Muscle layer of duodenum (tissue), 2 donors: ENCODE data around the gene SULT2B1.

Source experiments
- H3K27ac ChIP-seq: one replicate; pipeline ENCODE4 v1.7.0; 2013; ENCODE audit warnings: mild to moderate bottlenecking, low read length
- H3K27me3 ChIP-seq: one replicate; pipeline ENCODE4 v1.7.0; 2013; ENCODE audit warnings: low read depth, mild to moderate bottlenecking, control low read depth, low read length
- H3K36me3 ChIP-seq, 2 donors: one replicate each; pipeline ENCODE4 v1.7.0; 2013; ENCODE audit warnings: low read length in 2 of 2, control low read depth in 1 of 2, mild to moderate bottlenecking in 1 of 2; ENCODE audit not compliant: insufficient read depth in 2 of 2, control insufficient read depth in 1 of 2
- H3K4me1 ChIP-seq, 2 donors: one replicate each; pipeline ENCODE4 v1.7.0; 2013; ENCODE audit warnings: low read length in 2 of 2, mild to moderate bottlenecking in 2 of 2, control low read depth in 1 of 2, moderate library complexity in 1 of 2; ENCODE audit not compliant: insufficient read depth in 2 of 2, control insufficient read depth in 1 of 2
- H3K4me3 ChIP-seq, 2 donors: one replicate each; pipeline ENCODE4 v1.7.0; 2013; ENCODE audit warnings: low read length in 2 of 2, low read depth in 1 of 2, mild to moderate bottlenecking in 1 of 2
- H3K9me3 ChIP-seq, 2 donors: one replicate each; pipeline ENCODE4 v1.7.0; 2013; ENCODE audit warnings: low read length in 2 of 2, control low read depth in 1 of 2, mild to moderate bottlenecking in 1 of 2; ENCODE audit not compliant: control insufficient read depth in 1 of 2
- donor health status: healthy.

SULT2B1 gene

DNA sequence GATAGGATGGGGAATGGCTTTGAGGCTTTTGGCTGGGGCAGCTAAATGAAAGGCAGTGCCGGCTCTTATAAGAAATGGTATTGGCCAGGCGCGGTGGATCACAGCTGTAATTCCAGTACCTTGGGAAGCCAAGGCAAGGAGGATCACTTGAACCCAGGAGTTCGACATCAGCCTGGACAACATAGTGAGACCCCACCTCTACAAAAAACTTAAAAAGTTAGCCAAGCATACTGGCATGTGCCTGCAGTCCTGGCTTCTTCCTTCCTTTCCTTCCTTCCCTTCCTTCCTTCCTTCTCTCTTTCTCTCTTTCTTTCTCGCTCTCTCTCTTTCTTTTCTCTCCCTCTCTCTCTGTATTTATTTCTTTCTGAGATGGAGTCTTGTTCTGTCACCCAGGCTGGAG, 90.9 kb downstream of the SULT2B1 start:
- H3K4me1 ChIP-seq: peaks cover 6 to 35% of the 10 kb centered on the region in 2 donors
- H3K4me3 ChIP-seq: no peak overlapping the region

DNA sequence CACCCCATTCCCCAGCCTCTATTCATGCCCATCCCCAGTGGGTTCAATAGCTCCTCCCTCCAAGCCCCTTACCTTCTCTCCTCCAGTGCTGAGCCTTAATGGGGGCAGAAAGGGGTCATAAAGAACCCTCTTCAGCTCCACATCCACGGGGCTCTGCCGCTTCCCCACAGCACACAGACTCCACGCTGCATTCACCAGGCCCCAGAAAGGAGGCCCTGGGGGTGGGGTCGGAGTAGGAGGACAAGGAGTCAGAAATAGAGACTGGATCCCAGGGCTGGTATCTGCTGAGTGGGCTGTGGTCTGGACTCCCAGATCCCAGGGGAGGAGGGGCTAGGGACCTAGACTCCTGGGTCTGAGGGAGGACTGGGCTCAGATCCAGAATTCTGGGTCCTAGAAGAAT, 92.4 kb downstream of the SULT2B1 start:
- Histone ChIP-seq H3K27ac (no peak overlapping the region), H3K36me3 (no peaks in the 10 kb centered on the region), H3K9me3 (no peaks in the 10 kb centered on the region), H3K27me3 (no peaks in the 10 kb centered on the region), H3K4me1 (peaks cover 0 to 27% of the 10 kb centered on the region in 2 donors), H3K4me3 (peak overlapping the region in 1 of 2 donors; percentile 81)

More for the DNA sequence above, 90.9 kb downstream of the SULT2B1 start:
- Histone ChIP-seq H3K9me3 (no peaks in the 10 kb centered on the region), H3K36me3 (no peaks in the 10 kb centered on the region), H3K27ac (no peak overlapping the region), H3K27me3 (no peaks in the 10 kb centered on the region)

DNA sequence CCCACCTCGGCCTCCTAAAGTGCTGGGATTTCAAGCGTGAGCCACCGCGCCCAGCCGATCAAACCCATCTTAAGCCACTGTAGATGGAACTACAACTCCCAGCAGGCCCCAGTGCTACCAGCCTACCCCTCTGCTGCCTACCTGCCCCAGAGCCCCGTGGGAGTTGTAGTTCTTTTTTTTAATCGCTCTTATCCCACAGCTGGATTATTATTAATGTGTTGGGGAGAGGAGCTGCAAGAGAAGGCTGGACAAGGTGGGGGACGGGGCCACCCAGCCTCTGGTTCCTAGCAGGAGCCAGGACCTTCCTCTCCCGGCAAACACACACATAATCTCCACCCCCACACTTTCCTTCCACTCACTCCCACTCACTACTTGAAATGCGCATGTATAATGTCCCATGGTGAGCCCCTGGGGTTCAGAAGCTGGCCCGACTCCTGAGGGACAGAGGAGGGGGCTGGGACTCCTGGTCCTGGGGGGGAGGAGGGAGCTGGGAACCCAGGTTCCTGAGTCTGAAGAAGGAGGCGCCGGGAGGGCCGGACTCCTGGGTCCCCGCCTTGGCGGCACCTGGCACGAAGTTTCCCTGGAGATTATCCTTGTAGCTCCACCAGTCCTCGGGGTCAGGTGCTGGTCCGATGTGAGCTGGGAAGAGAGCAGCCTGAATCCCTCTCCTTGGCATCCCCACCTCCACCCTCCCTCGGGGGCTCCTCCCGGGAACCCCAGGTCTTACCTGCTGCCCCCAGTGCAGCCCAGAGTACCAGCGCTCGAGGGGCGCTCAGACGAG, 93.1 kb downstream of the SULT2B1 start:
- Histone ChIP-seq H3K4me3 (peak overlapping the region; percentile 69 to 81), H3K9me3 (no peaks in the 10 kb centered on the region), H3K4me1 (peaks cover 0 to 27% of the 10 kb centered on the region in 2 donors), H3K36me3 (no peaks in the 10 kb centered on the region), H3K27me3 (no peaks in the 10 kb centered on the region), H3K27ac (peak overlapping the region; percentile 53)

DNA sequence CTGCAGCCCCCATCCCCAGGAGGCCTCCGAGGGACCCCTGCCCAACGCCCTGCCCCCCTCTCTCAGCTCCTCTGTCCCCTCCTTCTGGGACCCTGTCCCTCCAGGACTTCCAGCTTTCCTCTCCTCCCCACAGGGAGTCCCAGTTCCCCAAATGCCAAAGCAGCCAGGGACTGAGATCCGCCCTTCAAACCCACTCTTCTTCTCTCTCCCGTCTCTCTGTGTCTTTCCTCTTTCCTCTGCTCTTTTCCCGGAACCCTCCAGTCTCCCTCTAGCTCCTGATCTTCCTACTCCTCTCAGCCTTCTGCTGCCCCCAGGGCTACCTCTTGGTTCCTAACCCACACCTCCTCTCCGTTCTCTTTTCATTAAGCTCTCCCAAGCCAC, 93.6 kb downstream of the SULT2B1 start:
- Histone ChIP-seq H3K4me3 (peak overlapping the region; percentile 69 to 81), H3K27ac (peak overlapping the region; percentile 53), H3K36me3 (no peaks in the 10 kb centered on the region), H3K27me3 (no peaks in the 10 kb centered on the region), H3K9me3 (no peaks in the 10 kb centered on the region), H3K4me1 (peaks cover 0 to 27% of the 10 kb centered on the region in 2 donors)

DNA sequence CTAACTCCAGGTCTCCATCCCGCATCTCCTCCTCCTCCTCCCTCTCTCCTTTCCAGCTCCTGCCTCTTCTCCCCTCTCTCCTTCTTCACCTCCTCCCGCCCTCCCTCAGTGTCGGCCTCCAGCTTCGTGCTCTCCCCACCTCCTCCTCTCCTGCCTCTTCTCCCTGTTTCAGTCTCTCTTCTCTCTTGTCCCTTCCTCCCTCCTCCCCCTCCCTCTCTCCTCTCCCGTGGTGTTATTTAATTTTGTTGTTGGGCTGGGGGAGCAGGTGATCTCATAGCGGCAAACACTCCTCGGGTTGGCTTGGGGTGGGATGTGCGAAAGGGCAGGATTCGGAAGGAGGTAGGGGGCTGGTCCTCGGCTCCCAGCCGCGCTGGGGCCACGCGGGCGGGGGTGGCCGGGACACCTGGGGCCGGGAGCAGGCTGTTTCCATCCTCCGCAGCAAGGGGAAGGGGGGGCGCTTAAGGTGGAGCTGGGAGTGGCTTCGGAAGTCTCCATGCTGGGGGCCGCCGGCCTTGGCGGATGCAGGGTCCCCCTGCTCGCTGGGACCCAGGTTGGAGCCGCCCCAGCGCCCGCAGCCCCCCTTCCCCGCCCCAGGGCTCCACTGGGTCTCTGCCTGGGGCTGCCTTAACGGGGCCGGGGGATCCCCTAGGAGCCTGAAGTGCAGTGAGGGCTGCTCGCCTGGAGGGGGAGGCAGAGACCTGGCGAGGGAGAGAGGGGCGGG, 94.2 kb downstream of the SULT2B1 start, which contains the start of gene CA11:
CA11 (minus strand) TSS at position 187 of the 721 bp plus-strand sequence. CDS start 555 bp downstream, outside the sequence.
- H3K27me3 ChIP-seq: no peaks in the 10 kb centered on the region
- H3K27ac ChIP-seq: peak within 1 kb of the TSS; percentile 53
- H3K36me3 ChIP-seq: no peaks in the 10 kb centered on the region
- peak within 1 kb of the TSS; percentile 69 to 81 for H3K4me3 ChIP-seq
- H3K9me3 ChIP-seq: no peaks in the 10 kb centered on the region
- peaks cover 0 to 27% of the 10 kb centered on the region in 2 donors for H3K4me1 ChIP-seq

DNA sequence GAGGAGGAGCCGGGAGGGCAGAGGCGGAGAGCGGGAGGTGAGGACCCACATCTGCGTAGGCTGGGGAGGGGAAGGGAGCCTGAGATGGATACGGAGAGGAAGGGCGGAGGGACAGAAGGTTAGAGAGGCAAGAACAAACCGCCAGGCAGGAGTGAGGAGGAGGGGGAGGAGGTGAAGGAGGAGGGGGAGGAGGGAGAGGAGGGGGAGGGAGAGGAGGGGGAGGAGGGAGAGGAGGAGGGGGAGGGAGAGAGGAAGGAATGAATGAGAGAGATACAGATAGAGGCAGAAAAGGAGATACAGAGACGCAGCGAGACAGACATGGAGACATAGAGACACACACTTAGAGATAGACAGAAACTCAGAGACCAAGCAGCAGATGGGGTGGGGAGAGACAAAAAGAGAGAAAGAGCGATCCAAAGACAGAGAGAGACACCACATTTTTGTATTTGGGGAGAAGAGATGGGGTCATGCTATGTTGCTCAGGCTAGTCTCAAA, 94.8 kb downstream of the SULT2B1 start:
- H3K9me3 ChIP-seq: no peaks in the 10 kb centered on the region
- H3K27me3 ChIP-seq: no peaks in the 10 kb centered on the region
- no peak overlapping the region for H3K27ac ChIP-seq
- H3K4me3 ChIP-seq: peak overlapping the region in 1 of 2 donors; percentile 81
- H3K36me3 ChIP-seq: no peaks in the 10 kb centered on the region
- peaks cover 0 to 27% of the 10 kb centered on the region in 2 donors for H3K4me1 ChIP-seq

DNA sequence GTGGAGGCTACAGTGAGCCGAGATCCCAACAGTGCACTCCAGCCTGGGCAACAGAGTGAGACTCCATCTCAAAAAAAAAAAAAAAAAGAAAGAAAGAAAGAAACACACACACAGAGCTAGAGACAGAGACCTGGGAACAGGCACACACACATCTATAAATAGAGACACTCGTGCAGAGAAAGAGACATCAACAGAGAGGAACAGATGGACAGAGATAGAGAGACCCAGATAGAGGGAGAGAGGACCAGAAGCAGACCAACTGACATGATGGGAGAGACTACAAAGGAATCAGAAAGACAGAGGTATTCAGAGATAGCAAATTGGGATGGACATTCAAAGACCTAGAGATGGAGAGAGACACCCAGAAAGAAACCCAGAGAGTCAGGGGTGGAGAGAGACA, 96.2 kb downstream of the SULT2B1 start:
- Histone ChIP-seq H3K4me3 (no peak overlapping the region), H3K9me3 (no peaks in the 10 kb centered on the region), H3K27me3 (no peaks in the 10 kb centered on the region), H3K4me1 (peaks cover 0 to 27% of the 10 kb centered on the region in 2 donors), H3K27ac (no peak overlapping the region), H3K36me3 (no peaks in the 10 kb centered on the region)
